Mammary epithelial cell (primary cell): ENCODE measurements around the gene TRANK1.

Experiments used
- EZH2 ChIP-seq: IDR thresholded peaks from 2 replicates; pipeline ENCODE4 v1.6.1; 2012; ENCODE audit warnings: low read length, inconsistent platforms, borderline replicate concordance
- TF ChIP-seq, protein P1 (sequence below), 2 donors: IDR thresholded peaks in 1 of 2; conservative IDR thresholded peaks in 1 of 2; 2 replicates each; pipeline ENCODE4 v1.5.1; 2011 to 2012; ENCODE audit warnings: inconsistent platforms in 2 of 2, low read length in 2 of 2, mild to moderate bottlenecking in 2 of 2, control low read depth in 1 of 2, low read depth in 1 of 2; ENCODE audit not compliant: insufficient read depth in 1 of 2; ENCODE audit errors: extremely low read depth in 1 of 2

- TF ChIP-seq, protein P1, sequence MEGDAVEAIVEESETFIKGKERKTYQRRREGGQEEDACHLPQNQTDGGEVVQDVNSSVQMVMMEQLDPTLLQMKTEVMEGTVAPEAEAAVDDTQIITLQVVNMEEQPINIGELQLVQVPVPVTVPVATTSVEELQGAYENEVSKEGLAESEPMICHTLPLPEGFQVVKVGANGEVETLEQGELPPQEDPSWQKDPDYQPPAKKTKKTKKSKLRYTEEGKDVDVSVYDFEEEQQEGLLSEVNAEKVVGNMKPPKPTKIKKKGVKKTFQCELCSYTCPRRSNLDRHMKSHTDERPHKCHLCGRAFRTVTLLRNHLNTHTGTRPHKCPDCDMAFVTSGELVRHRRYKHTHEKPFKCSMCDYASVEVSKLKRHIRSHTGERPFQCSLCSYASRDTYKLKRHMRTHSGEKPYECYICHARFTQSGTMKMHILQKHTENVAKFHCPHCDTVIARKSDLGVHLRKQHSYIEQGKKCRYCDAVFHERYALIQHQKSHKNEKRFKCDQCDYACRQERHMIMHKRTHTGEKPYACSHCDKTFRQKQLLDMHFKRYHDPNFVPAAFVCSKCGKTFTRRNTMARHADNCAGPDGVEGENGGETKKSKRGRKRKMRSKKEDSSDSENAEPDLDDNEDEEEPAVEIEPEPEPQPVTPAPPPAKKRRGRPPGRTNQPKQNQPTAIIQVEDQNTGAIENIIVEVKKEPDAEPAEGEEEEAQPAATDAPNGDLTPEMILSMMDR (conservative IDR thresholded peaks at IDR 0.05 in 1 of 2, IDR thresholded peaks at IDR 0.05 in 1 of 2; ENCODE audit: extremely low read depth in 1 of 2, insufficient read depth in 1 of 2, low read depth in 1 of 2, low read length in 2 of 2) = no peak
- TF ChIP-seq EZH2 = no peak
These were observed 51.7 kb downstream of the TRANK1 start for GRCh38 chr3:36893137-36893557.
